WTC11 (cell line): Measurements from ENCODE around the gene TBC1D4. TPM values are rescaled to one million over a fixed set of nuclear protein-coding genes. Genes with fewer than 3 reads are reported as not detected.

ENCODE experiments used
- ATAC-seq: fragments of 200-7000 bp; cut with Tn5 transposase; 2 replicates; pipeline ENCODE4 v1.10.0; 2021; ENCODE audit warnings: mild to moderate bottlenecking, moderate library complexity
- CTCF ChIA-PET: fragments of 300-600 bp; sonication (Branson Sonifier 250); formaldehyde crosslinking; loops from one replicate; lab custom pipeline; 2021; ENCODE audit warnings: antibody characterized with exemption; lab: Charles Lee
- POLR2A ChIA-PET: fragments of 350-600 bp; sonication (Branson Sonifier 250); formaldehyde crosslinking; loops from one replicate; lab custom pipeline; 2021; ENCODE audit warnings: antibody characterized with exemption; lab: Charles Lee
- DNase-seq: peaks from one replicate; pipeline ENCODE4 v3.0.0; 2021; ENCODE audit warnings: low spot score
- H3K27ac Mint-ChIP-seq: 2 replicates; pipeline ENCODE4 v1.8.0; 2021; ENCODE audit warnings: mixed read lengths
- H3K27me3 Mint-ChIP-seq: 2 replicates; pipeline ENCODE4 v1.8.0; 2021; ENCODE audit warnings: low read depth, mild to moderate bottlenecking, moderate library complexity, mixed read lengths
- H3K36me3 Mint-ChIP-seq: 2 replicates; pipeline ENCODE4 v1.8.0; 2021; ENCODE audit warnings: mixed read lengths
- H3K4me1 Mint-ChIP-seq: 2 replicates; pipeline ENCODE4 v1.8.0; 2022; ENCODE audit warnings: mixed read lengths
- H3K4me3 Mint-ChIP-seq: 2 replicates; pipeline ENCODE4 v1.8.0; 2021; ENCODE audit warnings: mild to moderate bottlenecking, moderate library complexity, mixed read lengths
- H3K9me3 Mint-ChIP-seq: 2 replicates; pipeline ENCODE4 v1.8.0; 2021; ENCODE audit warnings: mixed read lengths
- FOXP1 ChIP-seq: sonication (generic); formaldehyde crosslinking; IDR thresholded peaks from 2 replicates; pipeline ENCODE4 v1.8.0; 2022; ENCODE audit warnings: missing genetic modification reagents, mild to moderate bottlenecking, moderate library complexity, borderline replicate concordance
- JAZF1 ChIP-seq: fragments of 250-450 bp; sonication (Bioruptor Pico); IDR thresholded peaks from 2 replicates; pipeline ENCODE4 v1.9.0; 2021; ENCODE audit warnings: moderate library complexity, mild to moderate bottlenecking, inconsistent platforms
- KAT7 ChIP-seq: sonication (generic); formaldehyde crosslinking; IDR thresholded peaks from 2 replicates; pipeline ENCODE4 v1.8.1; 2023; ENCODE audit warnings: missing genetic modification reagents, mild to moderate bottlenecking, borderline replicate concordance
- NFYB ChIP-seq: sonication (generic); formaldehyde crosslinking; conservative IDR thresholded peaks from 2 replicates; pipeline ENCODE4 v1.8.0; 2022; ENCODE audit warnings: low read depth, missing genetic modification reagents
- OVOL2 ChIP-seq: fragments of 250-450 bp; sonication (Bioruptor Pico); IDR thresholded peaks from 2 replicates; pipeline ENCODE4 v1.9.0; 2021; ENCODE audit warnings: mild to moderate bottlenecking, borderline replicate concordance
- TEAD4 ChIP-seq: sonication (generic); formaldehyde crosslinking; IDR thresholded peaks from 2 replicates; pipeline ENCODE4 v1.8.0; 2022; ENCODE audit warnings: mild to moderate bottlenecking, missing genetic modification reagents
- ZNF219 ChIP-seq: sonication (generic); formaldehyde crosslinking; IDR thresholded peaks from 2 replicates; pipeline ENCODE4 v1.8.0; 2023; ENCODE audit warnings: missing genetic modification reagents, mild to moderate bottlenecking, borderline replicate concordance
- ZNF263 ChIP-seq: sonication (generic); formaldehyde crosslinking; IDR thresholded peaks from 2 replicates; pipeline ENCODE4 v1.8.1; 2022; ENCODE audit warnings: low read depth, mild to moderate bottlenecking, moderate library complexity, missing genetic modification reagents
- ZNF396 ChIP-seq: fragments of 250-450 bp; sonication (Bioruptor Pico); IDR thresholded peaks from 2 replicates; pipeline ENCODE4 v1.8.0; 2021; ENCODE audit warnings: mild to moderate bottlenecking, moderate library complexity, borderline replicate concordance
- total RNA-seq: library from RNA; stranded (reverse); gene quantifications from 3 replicates; pipeline ENCODE4 v1.2.3, GENCODE V29; 2021
- TF ChIP-seq, protein P1 (sequence below): sonication (generic); formaldehyde crosslinking; IDR thresholded peaks from 2 replicates; pipeline ENCODE4 v1.8.1; 2022; ENCODE audit warnings: missing genetic modification reagents, borderline replicate concordance
- TF ChIP-seq, protein P2 (sequence below): sonication (generic); formaldehyde crosslinking; IDR thresholded peaks from 2 replicates; pipeline ENCODE4 v1.8.0; 2023; ENCODE audit warnings: missing genetic modification reagents, mild to moderate bottlenecking, borderline replicate concordance
- TF ChIP-seq, protein P3 (sequence below): fragments of 250-450 bp; sonication (Bioruptor Pico); IDR thresholded peaks from 2 replicates; pipeline ENCODE4 v1.9.0; 2021; ENCODE audit warnings: mild to moderate bottlenecking, borderline replicate concordance
- TF ChIP-seq, protein P4 (sequence below): fragments of 250-450 bp; sonication (Bioruptor Pico); IDR thresholded peaks from 2 replicates; pipeline ENCODE4 v1.8.0; 2021; ENCODE audit warnings: mild to moderate bottlenecking
- TF ChIP-seq, protein P5 (sequence below): fragments of 200-600 bp; IDR thresholded peaks from 2 replicates; pipeline ENCODE4 v1.8.0; 2022; ENCODE audit warnings: antibody characterized with exemption
- TF ChIP-seq, protein P6 (sequence below): sonication (generic); formaldehyde crosslinking; IDR thresholded peaks from 2 replicates; pipeline ENCODE4 v1.8.1; 2022; ENCODE audit warnings: low read depth, missing genetic modification reagents, borderline replicate concordance
- TF ChIP-seq, protein P7 (sequence below): sonication (generic); formaldehyde crosslinking; IDR thresholded peaks from 2 replicates; pipeline ENCODE4 v1.8.1; 2023; ENCODE audit warnings: mild to moderate bottlenecking, moderate library complexity, missing genetic modification reagents

Gene TBC1D4
- total RNA-seq, 1 experiment from 2014 or later: 37.1 TPM

DNA sequence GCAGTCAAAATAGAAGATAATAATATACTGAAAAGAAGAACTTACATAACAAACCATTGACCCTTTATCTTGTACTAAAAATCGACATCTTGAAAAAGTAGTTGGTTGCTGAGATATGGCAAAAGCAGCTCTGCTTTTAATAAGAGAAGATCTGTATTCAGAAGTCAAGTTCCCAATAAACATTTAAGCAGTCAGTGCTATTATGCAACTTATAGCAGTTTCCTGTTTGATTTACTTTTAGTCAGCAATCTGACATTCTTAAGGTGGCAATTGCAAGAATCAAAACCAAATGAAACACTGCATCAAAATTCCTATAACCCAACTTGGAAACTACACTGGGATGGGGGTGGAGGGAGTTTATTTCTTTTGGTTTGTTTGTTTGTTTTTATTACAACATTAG is 165.5 kb downstream of the TBC1D4 start:
- Mint-ChIP-seq H3K9me3 (no peaks in the 10 kb centered on the region), H3K27ac (no peak overlapping the region), H3K36me3 (peaks cover 9% of the 10 kb centered on the region), H3K4me3 (no peak overlapping the region), H3K27me3 (no peaks in the 10 kb centered on the region), H3K4me1 (no peaks in the 10 kb centered on the region)
- ChIA-PET POLR2A (no interaction called here), CTCF (interaction anchor here (1.1 kb wide), 1 partner anchor 9 kb away, joined by 3 read pairs; no protein-coding TSS in a partner anchor)
- DNase-seq: no peak
- no peak for ATAC-seq
- TF ChIP-seq, protein P1, sequence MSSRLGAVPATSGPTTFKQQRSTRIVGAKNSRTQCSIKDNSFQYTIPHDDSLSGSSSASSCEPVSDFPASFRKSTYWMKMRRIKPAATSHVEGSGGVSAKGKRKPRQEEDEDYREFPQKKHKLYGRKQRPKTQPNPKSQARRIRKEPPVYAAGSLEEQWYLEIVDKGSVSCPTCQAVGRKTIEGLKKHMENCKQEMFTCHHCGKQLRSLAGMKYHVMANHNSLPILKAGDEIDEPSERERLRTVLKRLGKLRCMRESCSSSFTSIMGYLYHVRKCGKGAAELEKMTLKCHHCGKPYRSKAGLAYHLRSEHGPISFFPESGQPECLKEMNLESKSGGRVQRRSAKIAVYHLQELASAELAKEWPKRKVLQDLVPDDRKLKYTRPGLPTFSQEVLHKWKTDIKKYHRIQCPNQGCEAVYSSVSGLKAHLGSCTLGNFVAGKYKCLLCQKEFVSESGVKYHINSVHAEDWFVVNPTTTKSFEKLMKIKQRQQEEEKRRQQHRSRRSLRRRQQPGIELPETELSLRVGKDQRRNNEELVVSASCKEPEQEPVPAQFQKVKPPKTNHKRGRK (CRISPR knock-in tag): no peak
- no peak for TF ChIP-seq ZNF396 (CRISPR knock-in tag)
- no peak for TF ChIP-seq KAT7 (CRISPR knock-in tag)
- TF ChIP-seq, protein P2, sequence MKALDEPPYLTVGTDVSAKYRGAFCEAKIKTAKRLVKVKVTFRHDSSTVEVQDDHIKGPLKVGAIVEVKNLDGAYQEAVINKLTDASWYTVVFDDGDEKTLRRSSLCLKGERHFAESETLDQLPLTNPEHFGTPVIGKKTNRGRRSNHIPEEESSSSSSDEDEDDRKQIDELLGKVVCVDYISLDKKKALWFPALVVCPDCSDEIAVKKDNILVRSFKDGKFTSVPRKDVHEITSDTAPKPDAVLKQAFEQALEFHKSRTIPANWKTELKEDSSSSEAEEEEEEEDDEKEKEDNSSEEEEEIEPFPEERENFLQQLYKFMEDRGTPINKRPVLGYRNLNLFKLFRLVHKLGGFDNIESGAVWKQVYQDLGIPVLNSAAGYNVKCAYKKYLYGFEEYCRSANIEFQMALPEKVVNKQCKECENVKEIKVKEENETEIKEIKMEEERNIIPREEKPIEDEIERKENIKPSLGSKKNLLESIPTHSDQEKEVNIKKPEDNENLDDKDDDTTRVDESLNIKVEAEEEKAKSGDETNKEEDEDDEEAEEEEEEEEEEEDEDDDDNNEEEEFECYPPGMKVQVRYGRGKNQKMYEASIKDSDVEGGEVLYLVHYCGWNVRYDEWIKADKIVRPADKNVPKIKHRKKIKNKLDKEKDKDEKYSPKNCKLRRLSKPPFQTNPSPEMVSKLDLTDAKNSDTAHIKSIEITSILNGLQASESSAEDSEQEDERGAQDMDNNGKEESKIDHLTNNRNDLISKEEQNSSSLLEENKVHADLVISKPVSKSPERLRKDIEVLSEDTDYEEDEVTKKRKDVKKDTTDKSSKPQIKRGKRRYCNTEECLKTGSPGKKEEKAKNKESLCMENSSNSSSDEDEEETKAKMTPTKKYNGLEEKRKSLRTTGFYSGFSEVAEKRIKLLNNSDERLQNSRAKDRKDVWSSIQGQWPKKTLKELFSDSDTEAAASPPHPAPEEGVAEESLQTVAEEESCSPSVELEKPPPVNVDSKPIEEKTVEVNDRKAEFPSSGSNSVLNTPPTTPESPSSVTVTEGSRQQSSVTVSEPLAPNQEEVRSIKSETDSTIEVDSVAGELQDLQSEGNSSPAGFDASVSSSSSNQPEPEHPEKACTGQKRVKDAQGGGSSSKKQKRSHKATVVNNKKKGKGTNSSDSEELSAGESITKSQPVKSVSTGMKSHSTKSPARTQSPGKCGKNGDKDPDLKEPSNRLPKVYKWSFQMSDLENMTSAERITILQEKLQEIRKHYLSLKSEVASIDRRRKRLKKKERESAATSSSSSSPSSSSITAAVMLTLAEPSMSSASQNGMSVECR: no peak
- TF ChIP-seq, protein P3, sequence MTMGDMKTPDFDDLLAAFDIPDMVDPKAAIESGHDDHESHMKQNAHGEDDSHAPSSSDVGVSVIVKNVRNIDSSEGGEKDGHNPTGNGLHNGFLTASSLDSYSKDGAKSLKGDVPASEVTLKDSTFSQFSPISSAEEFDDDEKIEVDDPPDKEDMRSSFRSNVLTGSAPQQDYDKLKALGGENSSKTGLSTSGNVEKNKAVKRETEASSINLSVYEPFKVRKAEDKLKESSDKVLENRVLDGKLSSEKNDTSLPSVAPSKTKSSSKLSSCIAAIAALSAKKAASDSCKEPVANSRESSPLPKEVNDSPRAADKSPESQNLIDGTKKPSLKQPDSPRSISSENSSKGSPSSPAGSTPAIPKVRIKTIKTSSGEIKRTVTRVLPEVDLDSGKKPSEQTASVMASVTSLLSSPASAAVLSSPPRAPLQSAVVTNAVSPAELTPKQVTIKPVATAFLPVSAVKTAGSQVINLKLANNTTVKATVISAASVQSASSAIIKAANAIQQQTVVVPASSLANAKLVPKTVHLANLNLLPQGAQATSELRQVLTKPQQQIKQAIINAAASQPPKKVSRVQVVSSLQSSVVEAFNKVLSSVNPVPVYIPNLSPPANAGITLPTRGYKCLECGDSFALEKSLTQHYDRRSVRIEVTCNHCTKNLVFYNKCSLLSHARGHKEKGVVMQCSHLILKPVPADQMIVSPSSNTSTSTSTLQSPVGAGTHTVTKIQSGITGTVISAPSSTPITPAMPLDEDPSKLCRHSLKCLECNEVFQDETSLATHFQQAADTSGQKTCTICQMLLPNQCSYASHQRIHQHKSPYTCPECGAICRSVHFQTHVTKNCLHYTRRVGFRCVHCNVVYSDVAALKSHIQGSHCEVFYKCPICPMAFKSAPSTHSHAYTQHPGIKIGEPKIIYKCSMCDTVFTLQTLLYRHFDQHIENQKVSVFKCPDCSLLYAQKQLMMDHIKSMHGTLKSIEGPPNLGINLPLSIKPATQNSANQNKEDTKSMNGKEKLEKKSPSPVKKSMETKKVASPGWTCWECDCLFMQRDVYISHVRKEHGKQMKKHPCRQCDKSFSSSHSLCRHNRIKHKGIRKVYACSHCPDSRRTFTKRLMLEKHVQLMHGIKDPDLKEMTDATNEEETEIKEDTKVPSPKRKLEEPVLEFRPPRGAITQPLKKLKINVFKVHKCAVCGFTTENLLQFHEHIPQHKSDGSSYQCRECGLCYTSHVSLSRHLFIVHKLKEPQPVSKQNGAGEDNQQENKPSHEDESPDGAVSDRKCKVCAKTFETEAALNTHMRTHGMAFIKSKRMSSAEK: no peak
- no peak for TF ChIP-seq NFYB (CRISPR knock-in tag)
- no peak for TF ChIP-seq ZNF219 (CRISPR knock-in tag)
- TF ChIP-seq FOXP1: no peak
- TF ChIP-seq, protein P4, sequence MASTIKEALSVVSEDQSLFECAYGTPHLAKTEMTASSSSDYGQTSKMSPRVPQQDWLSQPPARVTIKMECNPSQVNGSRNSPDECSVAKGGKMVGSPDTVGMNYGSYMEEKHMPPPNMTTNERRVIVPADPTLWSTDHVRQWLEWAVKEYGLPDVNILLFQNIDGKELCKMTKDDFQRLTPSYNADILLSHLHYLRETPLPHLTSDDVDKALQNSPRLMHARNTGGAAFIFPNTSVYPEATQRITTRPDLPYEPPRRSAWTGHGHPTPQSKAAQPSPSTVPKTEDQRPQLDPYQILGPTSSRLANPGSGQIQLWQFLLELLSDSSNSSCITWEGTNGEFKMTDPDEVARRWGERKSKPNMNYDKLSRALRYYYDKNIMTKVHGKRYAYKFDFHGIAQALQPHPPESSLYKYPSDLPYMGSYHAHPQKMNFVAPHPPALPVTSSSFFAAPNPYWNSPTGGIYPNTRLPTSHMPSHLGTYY (CRISPR knock-in tag): no peak

DNA sequence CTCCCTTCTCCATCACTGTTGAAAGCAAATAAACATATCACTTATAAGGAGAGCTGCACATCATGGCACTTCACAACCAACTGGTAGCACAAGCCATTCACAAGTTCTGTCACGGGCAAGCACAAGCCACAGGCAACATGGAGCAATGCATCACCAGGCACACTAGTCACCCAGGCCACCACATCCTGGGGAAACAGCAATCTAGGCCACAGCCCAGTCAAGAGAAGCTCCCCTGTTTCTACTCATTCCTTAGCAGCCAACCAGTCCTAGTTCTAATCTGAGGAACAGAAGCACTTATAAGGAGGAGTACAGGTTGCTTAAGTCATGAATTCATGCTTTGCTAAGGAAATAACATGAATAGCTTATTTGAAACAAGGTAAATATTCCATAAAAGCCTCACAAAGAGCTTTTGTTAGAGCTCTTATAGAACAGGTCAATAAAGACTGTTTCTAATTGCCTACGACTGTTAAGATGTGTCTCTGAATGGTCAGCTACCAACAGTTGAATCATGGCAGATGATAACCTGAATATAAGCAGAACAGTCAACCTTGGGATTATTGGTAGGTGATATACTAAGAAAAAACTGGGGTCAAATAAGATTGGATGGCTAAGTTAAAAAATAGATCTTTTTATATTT is 169.0 kb downstream of the TBC1D4 start:
- H3K36me3 Mint-ChIP-seq: peaks cover 14% of the 10 kb centered on the region
- POLR2A ChIA-PET: no interaction called here
- no peaks in the 10 kb centered on the region for H3K27me3 Mint-ChIP-seq
- H3K27ac Mint-ChIP-seq: no peak overlapping the region
- ATAC-seq (no peak), DNase-seq (no peak)
- H3K4me1 Mint-ChIP-seq: peaks cover 3% of the 10 kb centered on the region; the same call in 1 of the 2 replicates
- CTCF ChIA-PET: no interaction called here
- H3K9me3 Mint-ChIP-seq: no peaks in the 10 kb centered on the region
- TF ChIP-seq, protein P5, sequence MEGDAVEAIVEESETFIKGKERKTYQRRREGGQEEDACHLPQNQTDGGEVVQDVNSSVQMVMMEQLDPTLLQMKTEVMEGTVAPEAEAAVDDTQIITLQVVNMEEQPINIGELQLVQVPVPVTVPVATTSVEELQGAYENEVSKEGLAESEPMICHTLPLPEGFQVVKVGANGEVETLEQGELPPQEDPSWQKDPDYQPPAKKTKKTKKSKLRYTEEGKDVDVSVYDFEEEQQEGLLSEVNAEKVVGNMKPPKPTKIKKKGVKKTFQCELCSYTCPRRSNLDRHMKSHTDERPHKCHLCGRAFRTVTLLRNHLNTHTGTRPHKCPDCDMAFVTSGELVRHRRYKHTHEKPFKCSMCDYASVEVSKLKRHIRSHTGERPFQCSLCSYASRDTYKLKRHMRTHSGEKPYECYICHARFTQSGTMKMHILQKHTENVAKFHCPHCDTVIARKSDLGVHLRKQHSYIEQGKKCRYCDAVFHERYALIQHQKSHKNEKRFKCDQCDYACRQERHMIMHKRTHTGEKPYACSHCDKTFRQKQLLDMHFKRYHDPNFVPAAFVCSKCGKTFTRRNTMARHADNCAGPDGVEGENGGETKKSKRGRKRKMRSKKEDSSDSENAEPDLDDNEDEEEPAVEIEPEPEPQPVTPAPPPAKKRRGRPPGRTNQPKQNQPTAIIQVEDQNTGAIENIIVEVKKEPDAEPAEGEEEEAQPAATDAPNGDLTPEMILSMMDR: no peak
- TF ChIP-seq, protein P6, sequence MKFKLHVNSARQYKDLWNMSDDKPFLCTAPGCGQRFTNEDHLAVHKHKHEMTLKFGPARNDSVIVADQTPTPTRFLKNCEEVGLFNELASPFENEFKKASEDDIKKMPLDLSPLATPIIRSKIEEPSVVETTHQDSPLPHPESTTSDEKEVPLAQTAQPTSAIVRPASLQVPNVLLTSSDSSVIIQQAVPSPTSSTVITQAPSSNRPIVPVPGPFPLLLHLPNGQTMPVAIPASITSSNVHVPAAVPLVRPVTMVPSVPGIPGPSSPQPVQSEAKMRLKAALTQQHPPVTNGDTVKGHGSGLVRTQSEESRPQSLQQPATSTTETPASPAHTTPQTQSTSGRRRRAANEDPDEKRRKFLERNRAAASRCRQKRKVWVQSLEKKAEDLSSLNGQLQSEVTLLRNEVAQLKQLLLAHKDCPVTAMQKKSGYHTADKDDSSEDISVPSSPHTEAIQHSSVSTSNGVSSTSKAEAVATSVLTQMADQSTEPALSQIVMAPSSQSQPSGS (CRISPR knock-in tag): no peak
- TF ChIP-seq, protein P7, sequence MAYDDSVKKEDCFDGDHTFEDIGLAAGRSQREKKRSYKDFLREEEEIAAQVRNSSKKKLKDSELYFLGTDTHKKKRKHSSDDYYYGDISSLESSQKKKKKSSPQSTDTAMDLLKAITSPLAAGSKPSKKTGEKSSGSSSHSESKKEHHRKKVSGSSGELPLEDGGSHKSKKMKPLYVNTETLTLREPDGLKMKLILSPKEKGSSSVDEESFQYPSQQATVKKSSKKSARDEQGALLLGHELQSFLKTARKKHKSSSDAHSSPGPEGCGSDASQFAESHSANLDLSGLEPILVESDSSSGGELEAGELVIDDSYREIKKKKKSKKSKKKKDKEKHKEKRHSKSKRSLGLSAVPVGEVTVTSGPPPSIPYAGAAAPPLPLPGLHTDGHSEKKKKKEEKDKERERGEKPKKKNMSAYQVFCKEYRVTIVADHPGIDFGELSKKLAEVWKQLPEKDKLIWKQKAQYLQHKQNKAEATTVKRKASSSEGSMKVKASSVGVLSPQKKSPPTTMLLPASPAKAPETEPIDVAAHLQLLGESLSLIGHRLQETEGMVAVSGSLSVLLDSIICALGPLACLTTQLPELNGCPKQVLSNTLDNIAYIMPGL: no peak
- no peak for TF ChIP-seq JAZF1 (CRISPR knock-in tag)
- TF ChIP-seq TEAD4 (CRISPR knock-in tag): no peak
- TF ChIP-seq OVOL2: no peak
- no peak for TF ChIP-seq ZNF263 (CRISPR knock-in tag)
- H3K4me3 Mint-ChIP-seq: no peak overlapping the region
